HEK293T (cell line): ENCODE measurements around the gene PCDHGA6.

Experiments used
- CTCF ChIA-PET: fragments of 350-600 bp; formaldehyde crosslinking; extraction: SDS; loops from one replicate; lab custom pipeline; 2021; ENCODE audit warnings: antibody characterized with exemption, inconsistent platforms; lab: Yijun Ruan, JAX
- POLR2A ChIA-PET: fragments of 350-600 bp; formaldehyde crosslinking; extraction: SDS; loops from one replicate; lab custom pipeline; 2020; ENCODE audit warnings: antibody characterized with exemption, inconsistent platforms; lab: Yijun Ruan, JAX
- DNase-seq: peaks from one replicate; pipeline ENCODE4 v3.0.0; 2012; ENCODE audit warnings: mixed read lengths; ENCODE audit errors: extremely low spot score
- ARNT ChIP-seq: fragments of 450-650 bp; IDR thresholded peaks from 2 replicates; pipeline ENCODE4 v1.6.1; 2017; ENCODE audit warnings: mild to moderate bottlenecking
- BHLHE40 ChIP-seq: fragments of 450-650 bp; IDR thresholded peaks from 2 replicates; pipeline ENCODE4 v1.6.1; 2016; ENCODE audit warnings: mild to moderate bottlenecking, moderate library complexity, borderline replicate concordance
- CTBP1 ChIP-seq: fragments of 450-650 bp; IDR thresholded peaks from 2 replicates; pipeline ENCODE4 v1.6.1; 2016; ENCODE audit warnings: borderline replicate concordance
- ELF4 ChIP-seq: fragments of 450-650 bp; IDR thresholded peaks from 2 replicates; pipeline ENCODE4 v1.6.1; 2017; ENCODE audit warnings: antibody characterized with exemption
- FOXA1 ChIP-seq: fragments of 450-650 bp; IDR thresholded peaks from 2 replicates; pipeline ENCODE4 v1.6.1; 2016; ENCODE audit warnings: mild to moderate bottlenecking
- FOXK2 ChIP-seq: fragments of 450-650 bp; IDR thresholded peaks from 2 replicates; pipeline ENCODE4 v1.6.1; 2016; ENCODE audit warnings: mild to moderate bottlenecking
- FOXM1 ChIP-seq: fragments of 450-650 bp; IDR thresholded peaks from 2 replicates; pipeline ENCODE4 v1.6.1; 2017; ENCODE audit warnings: mild to moderate bottlenecking, borderline replicate concordance
- HDGF ChIP-seq: fragments of 450-650 bp; IDR thresholded peaks from 2 replicates; pipeline ENCODE4 v1.6.1; 2017; ENCODE audit warnings: antibody characterized with exemption, borderline replicate concordance
- L3MBTL2 ChIP-seq: fragments of 450-650 bp; conservative IDR thresholded peaks from 2 replicates; pipeline ENCODE4 v1.6.1; 2016; ENCODE audit warnings: mild to moderate bottlenecking
- LEF1 ChIP-seq: fragments of 450-650 bp; IDR thresholded peaks from 2 replicates; pipeline ENCODE4 v1.6.1; 2017; ENCODE audit warnings: mild to moderate bottlenecking, borderline replicate concordance
- NFRKB ChIP-seq: fragments of 450-650 bp; IDR thresholded peaks from 2 replicates; pipeline ENCODE4 v1.6.1; 2016; ENCODE audit warnings: mild to moderate bottlenecking, moderate library complexity
- SP1 ChIP-seq: fragments of 450-650 bp; IDR thresholded peaks from 2 replicates; pipeline ENCODE4 v1.6.1; 2017
- SUZ12 ChIP-seq: fragments of 450-650 bp; IDR thresholded peaks from 2 replicates; pipeline ENCODE4 v1.6.1; 2016; ENCODE audit warnings: mild to moderate bottlenecking
- TARDBP ChIP-seq: fragments of 450-650 bp; IDR thresholded peaks from 2 replicates; pipeline ENCODE4 v1.6.1; 2016
- ZNF384 ChIP-seq: fragments of 450-650 bp; IDR thresholded peaks from 2 replicates; pipeline ENCODE4 v1.6.1; 2016
- TF ChIP-seq, protein P1 (sequence below): fragments of 450-650 bp; IDR thresholded peaks from 2 replicates; pipeline ENCODE4 v1.6.1; 2016

PCDHGA6 gene

DNA sequence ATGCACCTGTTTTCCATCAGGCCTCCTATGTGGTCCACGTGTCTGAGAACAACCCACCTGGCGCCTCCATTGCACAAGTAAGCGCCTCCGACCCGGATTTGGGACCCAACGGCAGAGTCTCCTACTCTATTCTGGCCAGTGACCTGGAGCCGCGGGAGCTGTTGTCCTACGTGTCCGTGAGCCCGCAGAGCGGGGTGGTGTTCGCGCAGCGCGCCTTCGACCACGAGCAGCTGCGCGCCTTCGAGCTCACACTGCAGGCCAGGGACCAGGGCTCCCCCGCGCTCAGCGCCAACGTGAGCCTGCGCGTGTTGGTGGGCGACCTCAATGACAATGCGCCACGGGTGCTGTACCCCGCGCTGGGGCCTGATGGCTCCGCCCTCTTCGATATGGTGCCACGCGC is 22.1 kb upstream of the PCDHGA6 start:
- ChIA-PET CTCF (no interaction called here), POLR2A (no interaction called here)
- TF ChIP-seq CTBP1 (no peak), ELF4 (no peak), FOXA1 (no peak), SUZ12 (no peak), LEF1 (no peak), HDGF (no peak), NFRKB (no peak), SP1 (no peak), L3MBTL2 (no peak), FOXM1 (no peak), FOXK2 (no peak), ZNF384 (no peak), ARNT (no peak), TARDBP (no peak), BHLHE40 (no peak)
- TF ChIP-seq, protein P1, sequence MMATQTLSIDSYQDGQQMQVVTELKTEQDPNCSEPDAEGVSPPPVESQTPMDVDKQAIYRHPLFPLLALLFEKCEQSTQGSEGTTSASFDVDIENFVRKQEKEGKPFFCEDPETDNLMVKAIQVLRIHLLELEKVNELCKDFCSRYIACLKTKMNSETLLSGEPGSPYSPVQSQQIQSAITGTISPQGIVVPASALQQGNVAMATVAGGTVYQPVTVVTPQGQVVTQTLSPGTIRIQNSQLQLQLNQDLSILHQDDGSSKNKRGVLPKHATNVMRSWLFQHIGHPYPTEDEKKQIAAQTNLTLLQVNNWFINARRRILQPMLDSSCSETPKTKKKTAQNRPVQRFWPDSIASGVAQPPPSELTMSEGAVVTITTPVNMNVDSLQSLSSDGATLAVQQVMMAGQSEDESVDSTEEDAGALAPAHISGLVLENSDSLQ: no peak
- no peak for DNase-seq

DNA sequence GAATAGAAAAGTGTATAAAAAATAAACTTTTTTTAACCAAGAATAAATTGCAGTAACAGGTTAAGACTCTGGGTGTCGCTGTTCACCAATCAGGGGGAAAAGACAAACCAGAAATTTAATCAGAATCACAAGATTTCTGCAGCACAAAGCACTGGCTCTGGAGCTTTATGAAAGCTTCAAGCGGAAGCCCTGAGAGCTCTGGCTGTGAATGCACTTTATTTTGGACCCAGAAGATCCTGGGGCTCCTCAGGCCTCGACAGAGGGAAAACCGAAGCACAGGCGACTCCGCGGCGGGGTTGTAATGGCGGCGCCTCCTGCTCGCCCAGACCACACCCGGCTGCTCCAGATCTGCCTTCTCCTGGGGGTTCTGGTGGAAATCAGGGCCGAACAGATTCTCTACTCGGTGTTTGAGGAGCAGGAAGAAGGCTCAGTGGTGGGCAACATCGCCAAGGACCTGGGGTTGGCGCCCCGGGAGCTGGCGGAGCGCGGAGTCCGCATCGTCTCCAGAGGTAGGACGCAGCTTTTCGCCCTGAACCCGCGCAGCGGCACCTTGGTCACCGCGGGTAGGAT is 18.7 kb upstream of the PCDHGA6 start, which contains the start of gene PCDHGA4:
TSS of gene PCDHGA4 (plus strand) at position 122 of the 570 bp plus-strand sequence. CDS start at position 209, 87 bp downstream.
- DNase-seq: no peak
- CTCF ChIA-PET: interaction anchor here (0.6 to 0.7 kb wide), 2 partner anchors 12 to 194 kb away, joined by 3 to 5 read pairs; partner anchors contain the start of gene PCDHGA3

DNA sequence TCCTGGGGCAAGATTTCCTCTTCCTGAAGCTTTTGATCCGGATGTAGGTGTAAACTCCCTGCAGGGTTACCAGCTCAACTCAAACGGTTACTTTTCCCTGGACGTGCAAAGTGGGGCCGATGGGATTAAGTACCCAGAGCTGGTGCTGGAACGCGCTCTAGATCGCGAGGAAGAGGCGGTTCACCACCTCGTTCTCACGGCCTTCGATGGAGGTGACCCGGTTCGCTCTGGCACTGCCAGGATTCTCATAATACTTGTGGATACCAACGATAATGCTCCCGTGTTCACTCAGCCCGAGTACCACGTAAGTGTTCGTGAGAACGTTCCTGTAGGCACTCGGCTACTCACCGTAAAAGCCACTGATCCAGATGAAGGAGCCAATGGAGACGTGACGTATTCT is 18.1 kb upstream of the PCDHGA6 start:
- TF ChIP-seq CTBP1 (no peak), LEF1 (no peak), NFRKB (no peak), TARDBP (no peak), ARNT (no peak), FOXA1 (no peak), ZNF384 (no peak), L3MBTL2 (no peak), SP1 (no peak), FOXK2 (no peak), BHLHE40 (no peak), ELF4 (no peak), HDGF (no peak), SUZ12 (no peak), FOXM1 (no peak)
- TF ChIP-seq, protein P1: no peak
- POLR2A ChIA-PET: no interaction called here
- CTCF ChIA-PET: interaction anchor here (0.6 to 0.7 kb wide), 2 partner anchors 12 to 182 kb away, joined by 3 read pairs; partner anchors contain the start of gene PCDHGA3
- DNase-seq: no peak

More for the DNA sequence above, 18.7 kb upstream of the PCDHGA6 start, which contains the start of gene PCDHGA4:
- POLR2A ChIA-PET: no interaction called here
- no peak for TF ChIP-seq CTBP1
- TF ChIP-seq L3MBTL2: no peak
- no peak for TF ChIP-seq LEF1
- TF ChIP-seq BHLHE40: no peak

DNA sequence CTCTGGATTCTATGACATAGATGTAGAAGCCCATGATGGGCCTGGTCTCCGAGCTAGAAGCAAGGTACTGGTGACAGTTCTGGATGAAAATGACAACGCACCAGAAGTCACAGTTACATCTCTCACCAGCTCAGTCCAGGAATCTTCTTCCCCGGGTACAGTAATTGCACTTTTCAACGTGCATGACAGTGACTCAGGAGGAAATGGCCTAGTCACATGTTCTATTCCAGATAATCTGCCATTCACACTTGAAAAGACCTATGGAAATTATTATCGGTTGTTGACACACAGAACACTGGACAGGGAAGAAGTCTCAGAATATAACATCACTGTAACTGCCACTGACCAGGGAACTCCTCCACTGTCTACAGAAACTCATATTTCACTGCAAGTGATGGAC is 17.6 kb upstream of the PCDHGA6 start:
- ChIA-PET CTCF (interaction anchor here (0.6 kb wide), 1 partner anchor 182 kb away, joined by 3 read pairs; no protein-coding TSS in a partner anchor), POLR2A (no interaction called here)
- DNase-seq: no peak
- TF ChIP-seq CTBP1 (no peak), FOXM1 (no peak)

DNA sequence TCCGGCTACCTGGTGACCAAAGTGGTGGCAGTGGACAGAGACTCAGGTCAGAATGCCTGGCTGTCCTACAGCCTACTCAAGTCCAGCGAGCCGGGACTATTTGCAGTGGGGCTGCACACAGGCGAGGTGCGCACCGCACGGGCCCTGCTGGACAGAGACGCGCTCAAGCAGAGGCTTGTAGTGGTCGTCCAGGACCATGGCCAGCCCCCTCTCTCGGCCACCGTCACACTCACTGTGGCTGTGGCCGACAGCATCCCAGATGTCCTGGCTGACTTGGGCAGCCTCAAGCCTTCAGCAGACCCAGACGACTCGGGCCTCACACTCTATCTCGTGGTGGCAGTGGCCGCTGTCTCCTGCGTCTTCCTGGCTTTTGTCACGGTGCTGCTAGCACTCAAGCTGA is 16.7 kb upstream of the PCDHGA6 start:
- CTCF ChIA-PET: no interaction called here
- no peak for DNase-seq
- TF ChIP-seq NFRKB (no peak), FOXM1 (no peak), CTBP1 (no peak)
- POLR2A ChIA-PET: no interaction called here

- ChIA-PET CTCF (interaction anchor here (0.6 to 0.9 kb wide), 2 partner anchors 153 to 204 kb away, joined by 4 to 5 read pairs; no protein-coding TSS in a partner anchor), POLR2A (no interaction called here)
- no peak for TF ChIP-seq NFRKB
- no peak for TF ChIP-seq LEF1
- no peak for TF ChIP-seq SP1
- TF ChIP-seq HDGF: no peak
- no peak for TF ChIP-seq FOXA1
- no peak for TF ChIP-seq SUZ12
- no peak for TF ChIP-seq ELF4
- no peak for TF ChIP-seq TARDBP
- no peak for TF ChIP-seq BHLHE40
- TF ChIP-seq ARNT: no peak
- TF ChIP-seq L3MBTL2: no peak
- no peak for TF ChIP-seq CTBP1
- no peak for TF ChIP-seq ZNF384
- TF ChIP-seq, protein P1: no peak
- no peak for TF ChIP-seq FOXK2
- no peak for TF ChIP-seq FOXM1
- DNase-seq: peak; percentile 14
These were observed 13.8 kb upstream of the PCDHGA6 start, which contains the start of gene PCDHGB2 for GRCh38 chr5:141359790-141360426. Gene PCDHGB2 (plus strand): TSS chr5:141359994. CDS start chr5:141360136, 142 bp downstream.
